Melanocyte of skin (primary cell): ENCODE results near the gene CAPS. TPM values are rescaled to one million over a fixed set of nuclear protein-coding genes. Genes with fewer than 3 reads are reported as not detected.

ENCODE experiments used
- total RNA-seq, 2 donors: library from RNA; depleted of rRNA; stranded (reverse); fragments of >200 nt; gene quantifications; 2 replicates each; pipeline ENCODE4 v1.2.3, GENCODE V29; 2012

The CAPS gene
- total RNA-seq: 1 to 10 TPM in 1 of 2 donors, under 1 TPM in 1; 1.00 to 2.8 TPM

DNA sequence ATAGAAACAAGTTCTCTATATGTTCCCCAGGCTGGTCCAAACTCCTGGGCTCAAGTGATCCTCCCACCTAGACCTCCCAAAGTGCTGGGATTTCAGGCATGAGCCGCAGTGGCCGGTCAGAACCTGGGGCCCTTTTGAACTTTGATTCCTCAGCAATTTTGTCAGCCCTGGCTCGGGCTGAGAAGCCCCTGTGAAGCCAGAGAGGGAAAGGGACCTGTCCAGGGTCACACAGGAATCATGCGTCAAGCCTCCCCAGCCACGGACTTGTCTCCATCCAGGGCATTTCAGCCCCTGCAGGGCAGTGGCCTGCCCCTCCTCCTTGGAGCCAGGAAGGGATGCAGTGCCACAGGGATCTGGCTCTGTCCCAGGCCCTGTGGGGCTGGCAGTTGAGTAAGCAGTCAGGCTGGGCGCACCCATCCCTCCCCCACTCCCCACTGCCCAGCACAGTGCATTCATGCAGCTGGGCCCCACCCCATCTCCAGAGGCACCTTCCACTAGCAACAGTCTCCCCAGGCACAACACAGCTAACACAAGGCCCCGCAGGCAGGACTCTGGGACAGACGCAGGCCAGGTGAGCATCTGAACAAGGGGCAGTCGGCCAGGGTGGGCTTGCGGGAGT is at the start of gene CAPS:
Gene CAPS, plus strand, starts transcription at position 516 of the 619 bp plus-strand sequence. CDS start 153 bp downstream, outside the sequence.

DNA sequence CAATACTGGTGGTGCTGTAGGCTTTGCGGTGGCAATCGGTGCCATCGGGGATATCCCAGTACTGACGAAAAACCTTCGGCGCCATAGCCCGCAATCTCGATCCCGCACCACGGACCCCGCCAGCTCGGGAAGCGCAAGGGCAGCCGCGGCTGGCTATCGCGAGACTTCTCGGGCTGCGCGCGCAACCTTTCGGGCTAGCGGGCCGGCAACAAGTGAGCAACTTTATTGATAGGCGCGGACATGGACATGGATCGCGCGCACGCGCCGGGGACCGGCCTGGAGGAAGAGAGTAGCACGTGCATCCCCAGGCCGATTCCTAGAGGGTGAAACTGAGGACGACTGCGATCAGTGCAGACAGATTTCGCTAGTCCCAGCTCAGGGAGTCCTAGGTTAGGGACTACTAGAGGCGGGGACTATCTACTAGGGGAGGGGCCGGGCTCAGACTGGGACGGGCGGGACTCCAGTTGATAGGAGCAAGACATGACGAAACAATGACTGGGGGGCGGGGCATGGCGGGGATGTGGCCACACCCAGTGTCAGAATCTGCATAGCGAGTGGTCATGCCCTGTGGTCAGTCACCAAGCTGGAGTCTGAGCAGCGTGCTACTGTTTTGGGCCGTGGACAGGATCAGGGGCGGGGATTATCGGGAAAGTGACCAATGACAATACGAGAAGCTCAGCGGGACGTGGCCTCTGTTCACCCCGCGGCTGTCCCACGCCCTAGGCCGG is 10.3 kb upstream of the CAPS start, which contains the start of gene NDUFA11:
Gene NDUFA11, minus strand, starts transcription at position 167 of the 728 bp plus-strand sequence. Its CDS starts 82 bp downstream, at position 85.

DNA sequence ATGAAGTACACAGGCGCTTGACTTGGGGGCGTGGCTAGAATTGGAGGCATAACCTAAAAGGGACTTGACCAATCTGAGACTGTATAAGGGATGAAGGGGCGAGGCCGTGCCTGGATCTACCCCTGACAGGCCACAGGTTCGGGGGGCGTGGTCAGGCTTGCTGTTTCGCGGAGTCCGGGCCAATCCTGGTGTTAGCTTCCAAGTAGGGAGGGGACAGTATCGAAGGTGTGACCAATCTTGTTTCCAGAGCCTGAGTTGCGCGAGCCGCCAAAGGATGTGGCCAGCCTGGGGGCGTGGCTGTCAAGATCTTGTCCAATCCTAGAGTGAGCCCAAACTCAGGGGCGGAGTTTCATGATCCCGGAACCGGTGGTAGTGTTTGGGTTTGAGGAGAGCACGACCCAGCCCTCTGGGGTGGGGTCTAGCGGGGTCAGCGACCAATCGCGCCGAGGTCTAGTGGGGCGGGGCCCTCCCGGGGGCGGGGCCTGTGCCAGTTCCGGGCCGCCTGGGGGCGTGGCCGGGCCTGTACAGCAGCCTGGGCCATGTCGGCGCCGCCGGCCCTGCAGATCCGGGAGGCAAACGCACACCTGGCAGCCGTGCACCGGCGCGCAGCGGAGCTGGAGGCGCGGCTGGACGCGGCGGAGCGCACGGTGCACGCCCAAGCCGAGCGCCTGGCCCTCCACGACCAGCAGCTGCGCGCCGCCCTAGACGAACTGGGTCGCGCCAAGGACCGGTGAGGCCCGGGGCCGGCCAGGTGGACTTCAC is 9.5 kb upstream of the CAPS start, which contains the start of gene VMAC:
Gene VMAC, plus strand, starts transcription at position 521 of the 762 bp plus-strand sequence. Its CDS starts 19 bp downstream, at position 540.

Other genes with a start within 250 kb of the CAPS start
- gene MICOS13, start 233.7 kb upstream of the CAPS start, total RNA-seq: 10 to 100 TPM; 22.6 to 32.3 TPM
- 1 to 10 TPM; 3.0 to 7.9 TPM for gene HSD11B1L, start 233.2 kb upstream of the CAPS start, total RNA-seq
- gene RPL36, start 224.0 kb upstream of the CAPS start, total RNA-seq: 100 to 1,000 TPM; 226 to 259 TPM
- 100 to 1,000 TPM in 1 of 2 donors, 10 to 100 TPM in 1; 63.0 to 108 TPM for gene LONP1, start 194.1 kb upstream of the CAPS start, total RNA-seq
- gene CATSPERD, start 193.6 kb upstream of the CAPS start, total RNA-seq: not detected
- 1 to 10 TPM in 1 of 2 donors, under 1 TPM in 1; 0.33 to 1.4 TPM for gene PRR22, start 129.5 kb upstream of the CAPS start, total RNA-seq
- 10 to 100 TPM; 45.1 to 55.9 TPM for gene DUS3L, start 123.1 kb upstream of the CAPS start, total RNA-seq
- gene NRTN, start 109.2 kb upstream of the CAPS start, total RNA-seq: 1 to 10 TPM; 1.0 to 2.0 TPM
- not detected for gene FUT6, start 74.6 kb upstream of the CAPS start, total RNA-seq
- not detected for gene FUT3, start 62.8 kb upstream of the CAPS start, total RNA-seq
- gene FUT5, start 43.7 kb upstream of the CAPS start, total RNA-seq: not detected
- gene NDUFA11, start 10.5 kb upstream of the CAPS start, total RNA-seq: 100 to 1,000 TPM; 293 to 363 TPM
- gene VMAC, start 9.4 kb upstream of the CAPS start, total RNA-seq: 1 to 10 TPM; 3.0 to 4.1 TPM
- gene RANBP3, start 63.9 kb downstream of the CAPS start, total RNA-seq: 10 to 100 TPM; 52.3 to 58.8 TPM
- 1 to 10 TPM; 1.7 to 3.3 TPM for gene RFX2, start 196.2 kb downstream of the CAPS start, total RNA-seq
- not detected for gene ACSBG2, start 221.4 kb downstream of the CAPS start, total RNA-seq